HepG2 (cell line): Measurements from ENCODE around the gene CBY1. TPM values are rescaled to one million over a fixed set of nuclear protein-coding genes. Genes with fewer than 3 reads are reported as not detected.

Source experiments
- ATAD3A ChIP-seq: sonication (generic); formaldehyde crosslinking; IDR thresholded peaks from 2 replicates; pipeline ENCODE4 v1.4.0; 2020; ENCODE audit warnings: missing genetic modification reagents
- ATM ChIP-seq: fragments of 450-650 bp; IDR thresholded peaks from 2 replicates; pipeline ENCODE4 v1.7.1; 2017; ENCODE audit warnings: mild to moderate bottlenecking, borderline replicate concordance
- BHLHE40 ChIP-seq: IDR thresholded peaks from 2 replicates; pipeline ENCODE4 v1.6.1; 2011; ENCODE audit warnings: low read length, improper control_type of control experiment
- CBFB ChIP-seq: sonication (generic); formaldehyde crosslinking; IDR thresholded peaks from 2 replicates; pipeline ENCODE4 v1.4.0; 2020; ENCODE audit warnings: missing genetic modification reagents
- CCDC6 ChIP-seq: sonication (generic); formaldehyde crosslinking; IDR thresholded peaks from 2 replicates; pipeline ENCODE4 v1.8.1; 2022; ENCODE audit warnings: mild to moderate bottlenecking, missing genetic modification reagents, moderate library complexity
- FOXA3 ChIP-seq: IDR thresholded peaks from 2 replicates; pipeline ENCODE4 v1.6.1; 2016; ENCODE audit warnings: missing genetic modification reagents, missing compliant biosample characterization
- MIER2 ChIP-seq: IDR thresholded peaks from 2 replicates; pipeline ENCODE4 v1.6.1; 2016; ENCODE audit warnings: missing biosample characterization, missing genetic modification reagents
- MTF1 ChIP-seq: sonication (generic); formaldehyde crosslinking; IDR thresholded peaks from 2 replicates; pipeline ENCODE4 v1.5.0; 2020; ENCODE audit warnings: missing genetic modification reagents
- NFIC ChIP-seq: IDR thresholded peaks from 2 replicates; pipeline ENCODE4 v1.6.1; 2012; ENCODE audit warnings: mild to moderate bottlenecking, low read length, inconsistent platforms
- PAX8 ChIP-seq: sonication (generic); formaldehyde crosslinking; IDR thresholded peaks from 2 replicates; pipeline ENCODE4 v1.8.0; 2022; ENCODE audit warnings: mild to moderate bottlenecking, missing genetic modification reagents, borderline replicate concordance
- RELA ChIP-seq: sonication (generic); formaldehyde crosslinking; IDR thresholded peaks from 2 replicates; pipeline ENCODE4 v1.4.0; 2020; ENCODE audit warnings: missing genetic modification reagents
- TCF12 ChIP-seq, 2 experiments: fragments of 450-650 bp in 1 of 2; sonication (generic) in 1 of 2; formaldehyde crosslinking in 1 of 2; IDR thresholded peaks; 2 replicates each; pipeline versions ENCODE4 v1.6.1 to v1.8.0; 2017 to 2022; ENCODE audit warnings: antibody characterized with exemption in 1 of 2, mild to moderate bottlenecking in 1 of 2, missing genetic modification reagents in 1 of 2, moderate library complexity in 1 of 2
- ZBTB3 ChIP-seq: sonication (generic); formaldehyde crosslinking; IDR thresholded peaks from 2 replicates; pipeline ENCODE4 v1.4.0; 2020; ENCODE audit warnings: low read depth, mild to moderate bottlenecking, moderate library complexity, missing genetic modification reagents, borderline replicate concordance
- ZFP36L2 ChIP-seq: sonication (generic); formaldehyde crosslinking; IDR thresholded peaks from 2 replicates; pipeline ENCODE4 v1.4.0; 2020; ENCODE audit warnings: missing genetic modification reagents
- ZFP90 ChIP-seq: sonication (generic); formaldehyde crosslinking; IDR thresholded peaks from 2 replicates; pipeline ENCODE4 v1.8.0; 2022; ENCODE audit warnings: missing genetic modification reagents, mild to moderate bottlenecking, inconsistent platforms, borderline replicate concordance
- ZKSCAN5 ChIP-seq: sonication (generic); formaldehyde crosslinking; IDR thresholded peaks from 2 replicates; pipeline ENCODE4 v1.5.1; 2020; ENCODE audit warnings: mild to moderate bottlenecking, missing genetic modification reagents
- ZNF607 ChIP-seq: sonication (generic); formaldehyde crosslinking; IDR thresholded peaks from 2 replicates; pipeline ENCODE4 v1.5.1; 2020; ENCODE audit warnings: missing genetic modification reagents, mild to moderate bottlenecking, borderline replicate concordance
- ZNF619 ChIP-seq: sonication (generic); formaldehyde crosslinking; IDR thresholded peaks from 2 replicates; pipeline ENCODE4 v1.4.0; 2020; ENCODE audit warnings: mild to moderate bottlenecking, missing genetic modification reagents
- ZNF749 ChIP-seq: sonication (generic); formaldehyde crosslinking; IDR thresholded peaks from 2 replicates; pipeline ENCODE4 v1.8.0; 2022; ENCODE audit warnings: mild to moderate bottlenecking, missing genetic modification reagents, moderate library complexity, borderline replicate concordance
- polyA plus RNA-seq, 8 experiments: library from polyadenylated mRNA; depleted of rRNA in 3 of 8; stranded (reverse) in 7 of 8; unstranded in 1 of 8; fragments of >200 nt; fragmentation: Illumina TruSeq in 4 of 8; extraction: Trizol in 4 of 8; gene quantifications; 2 replicates each; pipeline versions ENCODE4 v1.2.1 to v1.2.3, GENCODE V29; 2011 to 2016; ENCODE audit warnings: low read depth in 4 of 8, missing spikeins in 1 of 8, mixed read lengths in 1 of 8; ENCODE audit not compliant: insufficient read depth in 1 of 8
- total RNA-seq, 5 experiments: library from RNA; depleted of rRNA; stranded (reverse); fragments of >200 nt; fragmentation: Illumina TruSeq; extraction: Trizol; gene quantifications; 2 replicates each; pipeline ENCODE4 v1.2.3, GENCODE V29; 2016; ENCODE audit warnings: low read depth in 1 of 5
- TF ChIP-seq, protein P1 (sequence below): IDR thresholded peaks from 2 replicates; pipeline ENCODE4 v1.6.1; 2016
- TF ChIP-seq, protein P2 (sequence below): sonication (generic); formaldehyde crosslinking; IDR thresholded peaks from 2 replicates; pipeline ENCODE4 v1.5.0; 2020; ENCODE audit warnings: mild to moderate bottlenecking, missing genetic modification reagents, borderline replicate concordance
- TF ChIP-seq, protein P3 (sequence below): sonication (generic); formaldehyde crosslinking; IDR thresholded peaks from 2 replicates; pipeline ENCODE4 v1.5.0; 2020; ENCODE audit warnings: mild to moderate bottlenecking, low read depth, missing genetic modification reagents, borderline replicate concordance
- TF ChIP-seq, protein P4 (sequence below): sonication (generic); formaldehyde crosslinking; IDR thresholded peaks from 2 replicates; pipeline ENCODE4 v1.5.1; 2020; ENCODE audit warnings: missing genetic modification reagents, mild to moderate bottlenecking, borderline replicate concordance

Gene CBY1
- total and polyA plus RNA-seq, 2 of the 13 experiments (the other 11 are each of a cell fraction or from before 2014, with no cell fraction given): 19.7 to 20.3 TPM

DNA sequence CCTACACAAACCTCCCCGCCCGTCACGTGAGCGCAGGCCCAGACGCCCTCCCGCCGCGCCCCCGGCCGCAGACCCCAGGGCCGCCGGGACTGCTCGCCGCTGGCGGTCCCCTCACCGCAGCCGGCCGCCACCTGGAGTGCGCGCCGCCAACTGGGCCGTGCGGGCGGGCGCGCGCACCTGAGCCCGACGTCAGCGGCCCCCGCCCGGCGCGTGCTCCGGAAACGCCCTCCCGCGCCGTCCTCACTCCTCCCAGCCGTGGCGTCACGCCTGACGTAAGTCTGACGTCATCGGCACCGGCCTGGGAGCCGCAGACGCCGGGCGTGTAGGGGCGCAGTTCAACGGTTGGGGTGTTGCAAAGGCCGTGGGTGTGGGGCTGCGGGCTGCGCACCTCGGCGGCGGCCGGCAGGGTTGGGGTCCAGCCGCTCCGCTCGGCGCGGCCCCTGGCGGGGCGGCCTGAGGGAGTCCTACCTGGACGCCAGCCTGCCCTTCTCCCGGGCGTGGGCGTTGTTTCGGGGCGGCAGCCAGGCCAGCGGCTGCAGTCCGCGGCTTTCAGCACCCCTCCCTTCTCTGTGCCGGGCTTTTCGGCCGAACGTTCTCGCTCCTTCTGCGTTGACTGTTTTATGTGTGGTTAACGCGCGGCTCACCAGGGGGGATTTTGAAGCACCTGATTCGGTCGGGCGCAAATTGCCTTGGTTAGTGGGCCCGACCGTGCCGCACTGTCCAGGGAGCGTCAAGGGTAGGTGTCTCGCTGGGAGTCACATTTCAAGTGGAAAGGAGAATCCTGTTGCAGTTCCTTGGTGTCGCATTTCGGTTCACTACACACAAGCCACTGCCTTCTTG lies 44.6 kb downstream of the CBY1 start, which contains the start of gene JOSD1 (continued):
- TF ChIP-seq, protein P1, sequence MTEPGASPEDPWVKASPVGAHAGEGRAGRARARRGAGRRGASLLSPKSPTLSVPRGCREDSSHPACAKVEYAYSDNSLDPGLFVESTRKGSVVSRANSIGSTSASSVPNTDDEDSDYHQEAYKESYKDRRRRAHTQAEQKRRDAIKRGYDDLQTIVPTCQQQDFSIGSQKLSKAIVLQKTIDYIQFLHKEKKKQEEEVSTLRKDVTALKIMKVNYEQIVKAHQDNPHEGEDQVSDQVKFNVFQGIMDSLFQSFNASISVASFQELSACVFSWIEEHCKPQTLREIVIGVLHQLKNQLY (CRISPR knock-in tag): 0 out of 2 replicates have a peak, but pooled peaks have one; percentile 41
- TF ChIP-seq, protein P2, sequence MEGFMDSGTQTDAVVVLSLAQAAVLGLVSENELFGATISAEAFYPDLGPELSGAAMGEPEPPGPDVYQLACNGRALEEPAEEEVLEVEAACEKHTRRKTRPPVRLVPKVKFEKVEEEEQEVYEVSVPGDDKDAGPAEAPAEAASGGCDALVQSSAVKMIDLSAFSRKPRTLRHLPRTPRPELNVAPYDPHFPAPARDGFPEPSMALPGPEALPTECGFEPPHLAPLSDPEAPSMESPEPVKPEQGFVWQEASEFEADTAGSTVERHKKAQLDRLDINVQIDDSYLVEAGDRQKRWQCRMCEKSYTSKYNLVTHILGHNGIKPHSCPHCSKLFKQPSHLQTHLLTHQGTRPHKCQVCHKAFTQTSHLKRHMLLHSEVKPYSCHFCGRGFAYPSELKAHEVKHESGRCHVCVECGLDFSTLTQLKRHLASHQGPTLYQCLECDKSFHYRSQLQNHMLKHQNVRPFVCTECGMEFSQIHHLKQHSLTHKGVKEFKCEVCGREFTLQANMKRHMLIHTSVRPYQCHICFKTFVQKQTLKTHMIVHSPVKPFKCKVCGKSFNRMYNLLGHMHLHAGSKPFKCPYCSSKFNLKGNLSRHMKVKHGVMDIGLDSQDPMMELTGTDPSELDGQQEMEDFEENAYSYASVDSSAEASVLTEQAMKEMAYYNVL (CRISPR knock-in tag): 0 out of 2 replicates have a peak, but pooled peaks have one; percentile 63
- TF ChIP-seq ZKSCAN5 (CRISPR knock-in tag): no peak
- no peak for TF ChIP-seq MIER2 (CRISPR knock-in tag)
- no peak for TF ChIP-seq ZBTB3 (CRISPR knock-in tag)
- TF ChIP-seq ZNF749 (CRISPR knock-in tag): peak; percentile 92; the same call in 1 of the 2 replicates
- TF ChIP-seq ATAD3A (CRISPR knock-in tag): no peak
- TF ChIP-seq ZFP36L2: no peak
- no peak for TF ChIP-seq NFIC
- TF ChIP-seq, protein P3, sequence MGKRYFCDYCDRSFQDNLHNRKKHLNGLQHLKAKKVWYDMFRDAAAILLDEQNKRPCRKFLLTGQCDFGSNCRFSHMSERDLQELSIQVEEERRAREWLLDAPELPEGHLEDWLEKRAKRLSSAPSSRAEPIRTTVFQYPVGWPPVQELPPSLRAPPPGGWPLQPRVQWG: no peak
- TF ChIP-seq ATM: no peak
- TF ChIP-seq BHLHE40: peak; percentile 80
- peak; percentile 4; the same call in 1 of the 2 replicates for TF ChIP-seq ZFP90 (CRISPR knock-in tag)
- no peak for TF ChIP-seq RELA (CRISPR knock-in tag)
- peak; percentile 57; the same call in 1 of the 2 replicates for TF ChIP-seq ZNF607 (CRISPR knock-in tag)
- TF ChIP-seq ZNF619 (CRISPR knock-in tag): no peak
- TF ChIP-seq FOXA3 (CRISPR knock-in tag): peak; percentile 41; the same call in 1 of the 2 replicates
- no peak for TF ChIP-seq TCF12 (IDR thresholded peaks at IDR 0.05)
- 0 out of 2 replicates have a peak, but pooled peaks have one; percentile 20 for TF ChIP-seq TCF12 (CRISPR knock-in tag; IDR thresholded peaks at IDR 0.05)
- TF ChIP-seq, protein P4, sequence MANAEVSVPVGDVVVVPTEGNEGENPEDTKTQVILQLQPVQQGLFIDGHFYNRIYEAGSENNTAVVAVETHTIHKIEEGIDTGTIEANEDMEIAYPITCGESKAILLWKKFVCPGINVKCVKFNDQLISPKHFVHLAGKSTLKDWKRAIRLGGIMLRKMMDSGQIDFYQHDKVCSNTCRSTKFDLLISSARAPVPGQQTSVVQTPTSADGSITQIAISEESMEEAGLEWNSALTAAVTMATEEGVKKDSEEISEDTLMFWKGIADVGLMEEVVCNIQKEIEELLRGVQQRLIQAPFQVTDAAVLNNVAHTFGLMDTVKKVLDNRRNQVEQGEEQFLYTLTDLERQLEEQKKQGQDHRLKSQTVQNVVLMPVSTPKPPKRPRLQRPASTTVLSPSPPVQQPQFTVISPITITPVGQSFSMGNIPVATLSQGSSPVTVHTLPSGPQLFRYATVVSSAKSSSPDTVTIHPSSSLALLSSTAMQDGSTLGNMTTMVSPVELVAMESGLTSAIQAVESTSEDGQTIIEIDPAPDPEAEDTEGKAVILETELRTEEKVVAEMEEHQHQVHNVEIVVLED (CRISPR knock-in tag): peak; percentile 87
- peak; percentile 74; the same call in 1 of the 2 replicates for TF ChIP-seq CBFB (CRISPR knock-in tag)
- 0 out of 2 replicates have a peak, but pooled peaks have one; percentile 23 for TF ChIP-seq PAX8
- no peak for TF ChIP-seq CCDC6 (CRISPR knock-in tag)
- TF ChIP-seq MTF1 (CRISPR knock-in tag): no peak; the same call in 1 of the 2 replicates
